Measurements from ENCODE around the gene MORN1. TPM values are rescaled to one million over a fixed set of nuclear protein-coding genes. Genes with fewer than 3 reads are reported as not detected.

MORN1 gene
- total RNA-seq, 1 donor: 13.4 TPM

GRCh38 chr1:2376931-2377672, 14.3 kb downstream of the MORN1 start:
- Histone ChIP-seq H3K79me2 (ENCODE audit: insufficient read depth, low read length) (no peaks in the 10 kb centered on the region), H3K9me3 (ENCODE audit: low read depth, low read length) (no peaks in the 10 kb centered on the region), H3K27ac (ENCODE audit: low read depth, low read length) (no peak overlapping the region), H3K4me1 (ENCODE audit: insufficient read depth, low read length) (peaks cover 5% of the 10 kb centered on the region), H3K4me2 (ENCODE audit: insufficient read depth, low read length) (no peak overlapping the region), H4K20me1 (ENCODE audit: insufficient read depth, low read length) (no peaks in the 10 kb centered on the region), H2AFZ (ENCODE audit: low read length) (no peak overlapping the region), H3K4me3 (ENCODE audit: insufficient read depth, low read length) (no peak overlapping the region), H3K27me3 (ENCODE audit: insufficient read depth, low read length) (no peaks in the 10 kb centered on the region), H3K36me3 (ENCODE audit: insufficient read depth, low read length) (no peaks in the 10 kb centered on the region)
- DNase-seq (ENCODE audit: insufficient read length, low spot score, missing footprints): peak; percentile 69
- TF ChIP-seq CTCF (IDR thresholded peaks at IDR 0.05; ENCODE audit: extremely low read depth, low read depth, low read length): no peak

DNA sequence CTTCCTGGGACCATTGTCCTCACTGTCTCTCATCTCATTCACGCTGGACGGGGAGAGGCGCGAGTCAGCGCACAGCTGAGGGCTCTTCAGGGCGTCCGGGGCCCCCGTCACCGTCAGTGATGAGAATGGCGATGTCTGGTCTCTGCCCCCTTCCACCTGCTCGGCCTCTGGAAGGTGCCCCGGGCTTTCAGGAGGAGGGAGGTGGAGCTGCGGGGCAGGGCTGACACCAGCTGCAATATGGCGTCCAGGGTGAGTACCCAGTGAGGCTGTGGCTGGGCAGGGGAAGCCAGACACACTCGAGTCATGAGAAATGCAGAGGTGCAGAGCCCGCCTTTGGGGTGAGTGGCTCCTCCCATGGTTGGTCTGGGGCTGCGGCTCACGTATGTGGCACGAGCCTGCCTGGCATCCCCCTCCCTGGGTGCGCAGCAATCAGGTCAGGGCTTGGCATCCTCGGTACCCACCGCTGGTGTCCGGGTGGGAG, 15.1 kb downstream of the MORN1 start:
- TF ChIP-seq CTCF (IDR thresholded peaks at IDR 0.05; ENCODE audit: extremely low read depth, low read depth, low read length): no peak
- no peaks in the 10 kb centered on the region for H4K20me1 ChIP-seq (ENCODE audit: insufficient read depth, low read length)
- H3K9me3 ChIP-seq (ENCODE audit: low read depth, low read length): no peaks in the 10 kb centered on the region
- DNase-seq (ENCODE audit: insufficient read length, low spot score, missing footprints): peak; percentile 72
- H3K36me3 ChIP-seq (ENCODE audit: insufficient read depth, low read length): no peaks in the 10 kb centered on the region
- peaks cover 2% of the 10 kb centered on the region for H3K4me1 ChIP-seq (ENCODE audit: insufficient read depth, low read length)
- H3K27ac ChIP-seq (ENCODE audit: low read depth, low read length): no peak overlapping the region
- no peaks in the 10 kb centered on the region for H3K79me2 ChIP-seq (ENCODE audit: insufficient read depth, low read length)
- no peak overlapping the region for H3K4me3 ChIP-seq (ENCODE audit: insufficient read depth, low read length)
- H3K4me2 ChIP-seq (ENCODE audit: insufficient read depth, low read length): no peak overlapping the region
- H3K27me3 ChIP-seq (ENCODE audit: insufficient read depth, low read length): no peaks in the 10 kb centered on the region
- H2AFZ ChIP-seq (ENCODE audit: low read length): no peak overlapping the region

DNA sequence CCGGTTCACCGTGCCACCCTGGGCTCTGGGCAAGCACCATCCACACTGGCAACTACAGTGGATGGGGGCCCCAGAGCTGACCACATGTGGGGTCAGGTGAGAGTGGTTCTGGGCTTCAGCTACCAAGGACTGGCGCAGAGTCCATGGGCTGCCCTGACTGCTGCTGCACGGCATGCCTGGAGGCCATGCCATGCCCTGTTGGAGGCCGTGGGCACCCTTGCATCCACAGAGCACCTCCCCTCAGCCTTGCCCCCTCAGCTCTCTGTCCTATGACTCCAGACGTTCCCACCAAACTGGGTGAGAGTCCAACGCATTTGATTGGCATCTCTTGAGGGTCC, 15.5 kb downstream of the MORN1 start:
- Histone ChIP-seq H4K20me1 (ENCODE audit: insufficient read depth, low read length) (no peaks in the 10 kb centered on the region), H3K36me3 (ENCODE audit: insufficient read depth, low read length) (no peaks in the 10 kb centered on the region), H3K27me3 (ENCODE audit: insufficient read depth, low read length) (no peaks in the 10 kb centered on the region), H3K4me1 (ENCODE audit: insufficient read depth, low read length) (no peaks in the 10 kb centered on the region), H3K9me3 (ENCODE audit: low read depth, low read length) (no peaks in the 10 kb centered on the region), H3K4me3 (ENCODE audit: insufficient read depth, low read length) (no peak overlapping the region), H3K4me2 (ENCODE audit: insufficient read depth, low read length) (no peak overlapping the region), H2AFZ (ENCODE audit: low read length) (no peak overlapping the region), H3K79me2 (ENCODE audit: insufficient read depth, low read length) (no peaks in the 10 kb centered on the region), H3K27ac (ENCODE audit: low read depth, low read length) (no peak overlapping the region)
- TF ChIP-seq CTCF (IDR thresholded peaks at IDR 0.05; ENCODE audit: extremely low read depth, low read depth, low read length): no peak
- DNase-seq (ENCODE audit: insufficient read length, low spot score, missing footprints): peak; percentile 58

DNA sequence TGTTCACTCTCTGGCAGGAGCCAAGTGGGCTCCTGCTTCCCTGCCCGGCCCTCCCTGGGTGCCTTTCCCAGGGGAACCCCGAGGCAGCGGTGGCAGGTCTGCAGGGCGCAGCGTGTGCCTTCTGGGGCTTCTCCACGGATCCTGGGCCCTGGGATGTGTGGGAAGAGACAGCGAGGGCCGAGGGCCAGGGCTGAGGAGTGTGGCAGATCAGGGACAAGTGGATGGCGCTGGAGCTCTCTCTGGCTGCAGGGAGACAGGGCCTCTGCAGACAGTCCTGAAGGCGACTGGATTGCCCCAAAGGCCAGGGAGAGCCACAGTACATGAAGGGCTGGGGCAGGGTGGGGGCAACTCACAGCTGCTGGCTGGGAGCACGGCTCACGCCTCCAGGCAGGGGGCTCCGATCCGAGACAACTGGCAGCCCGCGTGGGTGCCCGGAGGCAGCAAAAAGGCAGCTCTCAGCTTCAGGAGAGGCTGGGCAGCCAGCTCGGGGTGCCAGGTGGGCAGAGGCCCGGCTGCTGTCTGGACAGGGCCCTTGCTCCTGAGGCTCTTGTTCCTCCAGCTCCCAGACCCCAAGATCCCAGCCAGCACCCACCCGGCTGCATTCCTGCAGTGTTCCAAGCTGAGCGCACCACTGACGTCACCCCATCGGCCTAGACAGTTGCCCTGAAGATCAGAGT, 16.0 kb downstream of the MORN1 start:
- Histone ChIP-seq H3K36me3 (ENCODE audit: insufficient read depth, low read length) (no peaks in the 10 kb centered on the region), H3K4me1 (ENCODE audit: insufficient read depth, low read length) (no peaks in the 10 kb centered on the region), H3K27ac (ENCODE audit: low read depth, low read length) (no peak overlapping the region), H3K27me3 (ENCODE audit: insufficient read depth, low read length) (no peaks in the 10 kb centered on the region), H3K4me2 (ENCODE audit: insufficient read depth, low read length) (no peak overlapping the region), H3K79me2 (ENCODE audit: insufficient read depth, low read length) (no peaks in the 10 kb centered on the region), H4K20me1 (ENCODE audit: insufficient read depth, low read length) (no peaks in the 10 kb centered on the region), H2AFZ (ENCODE audit: low read length) (no peak overlapping the region), H3K9me3 (ENCODE audit: low read depth, low read length) (no peaks in the 10 kb centered on the region), H3K4me3 (ENCODE audit: insufficient read depth, low read length) (no peak overlapping the region)
- DNase-seq (ENCODE audit: insufficient read length, low spot score, missing footprints): peak; percentile 78
- TF ChIP-seq CTCF (IDR thresholded peaks at IDR 0.05; ENCODE audit: extremely low read depth, low read depth, low read length): no peak
